Thyroid gland (tissue), 4 donors: ENCODE data around the gene PDE6D. TPM values are rescaled to one million over a fixed set of nuclear protein-coding genes. Genes with fewer than 3 reads are reported as not detected.

Experiments used
- DNase-seq, 2 donors: peaks; one replicate each; pipeline ENCODE4 v3.0.0-alpha.2; 2019
- H3K27ac ChIP-seq, 3 donors: fragments of 200-600 bp; sonication (generic); 1 replicate in 2 of 3; 2 replicates in 1 of 3; pipeline ENCODE4 v1.5.1; 2016 to 2019; ENCODE audit warnings: mild to moderate bottlenecking in 1 of 3, moderate library complexity in 1 of 3
- H3K27me3 ChIP-seq: fragments of 200-600 bp; sonication (generic); one replicate; pipeline ENCODE4 v1.5.1; 2019
- H3K36me3 ChIP-seq, 2 donors: fragments of 200-600 bp; sonication (generic); one replicate each; pipeline ENCODE4 v1.5.1; 2016 to 2019
- H3K4me1 ChIP-seq, 2 donors: fragments of 200-600 bp; sonication (generic); one replicate each; pipeline ENCODE4 v1.5.1; 2017 to 2019
- H3K4me3 ChIP-seq, 3 donors: fragments of 200-600 bp; sonication (generic); replicated peaks in 1 of 3; 1 replicate in 2 of 3; 2 replicates in 1 of 3; pipeline ENCODE4 v1.5.1; 2016; ENCODE audit warnings: mild to moderate bottlenecking in 1 of 3
- H3K9me3 ChIP-seq: fragments of 200-600 bp; sonication (generic); one replicate; pipeline ENCODE4 v1.5.1; 2017
- POLR2A ChIP-seq, 2 donors: fragments of 450-650 bp; IDR thresholded peaks; one replicate each; pipeline ENCODE4 v1.6.1; 2017; ENCODE audit warnings: antibody characterized with exemption in 2 of 2, mild to moderate bottlenecking in 2 of 2, moderate library complexity in 1 of 2
- WGBS, 2 donors: methylation state at CpG; one replicate each; pipeline ENCODE4 v1.1.5; 2017; 5-methylcytosine and 5-hydroxymethylcytosine counted together
- intact Hi-C: fragments of 100-400 bp; cut with DNase I; formaldehyde crosslinking; loops from one replicate; pipeline ENCODE4 v1.15.1; 2023
- total RNA-seq, 4 donors: library from RNA; depleted of rRNA; stranded (reverse); fragments of >200 nt; gene quantifications; one replicate each; pipeline ENCODE4 v1.2.3, GENCODE V29; 2016
- TF ChIP-seq, protein P1 (sequence below), 6 experiments: fragments of 200-600 bp in 3 of 6; fragments of 450-650 bp in 3 of 6; sonication (generic) in 3 of 6; IDR thresholded peaks; one replicate each; pipeline ENCODE4 v1.5.1; 2016 to 2019; ENCODE audit warnings: antibody characterized with exemption in 6 of 6, mild to moderate bottlenecking in 2 of 6, inconsistent platforms in 1 of 6, moderate library complexity in 1 of 6

The PDE6D gene
- total RNA-seq, 4 donors from 2014 or later = 19.8 to 46.1 (median 28.5) TPM

- DNase-seq = peak; percentile 68 to 71
- 88 to 97% methylated on average over 9 of the region's 9 CpGs for WGBS, 2 donors
- Histone ChIP-seq H3K36me3 (peaks cover 12 to 38% of the 10 kb centered on the region in 2 donors), H3K9me3 (no peaks in the 10 kb centered on the region), H3K4me1 (peaks cover 5 to 8% of the 10 kb centered on the region in 2 donors), H3K27me3 (no peaks in the 10 kb centered on the region), H3K4me3 (no peak overlapping the region), H3K27ac (peak overlapping the region in 2 of 3 donors; percentile 24 to 36)
- TF ChIP-seq, protein P1, sequence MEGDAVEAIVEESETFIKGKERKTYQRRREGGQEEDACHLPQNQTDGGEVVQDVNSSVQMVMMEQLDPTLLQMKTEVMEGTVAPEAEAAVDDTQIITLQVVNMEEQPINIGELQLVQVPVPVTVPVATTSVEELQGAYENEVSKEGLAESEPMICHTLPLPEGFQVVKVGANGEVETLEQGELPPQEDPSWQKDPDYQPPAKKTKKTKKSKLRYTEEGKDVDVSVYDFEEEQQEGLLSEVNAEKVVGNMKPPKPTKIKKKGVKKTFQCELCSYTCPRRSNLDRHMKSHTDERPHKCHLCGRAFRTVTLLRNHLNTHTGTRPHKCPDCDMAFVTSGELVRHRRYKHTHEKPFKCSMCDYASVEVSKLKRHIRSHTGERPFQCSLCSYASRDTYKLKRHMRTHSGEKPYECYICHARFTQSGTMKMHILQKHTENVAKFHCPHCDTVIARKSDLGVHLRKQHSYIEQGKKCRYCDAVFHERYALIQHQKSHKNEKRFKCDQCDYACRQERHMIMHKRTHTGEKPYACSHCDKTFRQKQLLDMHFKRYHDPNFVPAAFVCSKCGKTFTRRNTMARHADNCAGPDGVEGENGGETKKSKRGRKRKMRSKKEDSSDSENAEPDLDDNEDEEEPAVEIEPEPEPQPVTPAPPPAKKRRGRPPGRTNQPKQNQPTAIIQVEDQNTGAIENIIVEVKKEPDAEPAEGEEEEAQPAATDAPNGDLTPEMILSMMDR (IDR thresholded peaks at IDR 0.05) = peak in 5 of 6 experiments; percentile 22 to 56 (median 35)
- TF ChIP-seq POLR2A (IDR thresholded peaks at IDR 0.05) = no peak
- intact Hi-C loops = no loop called here
Measured at GRCh38 chr2:231795525-231796327, 14.6 kb upstream of the PDE6D start.

- no peak for TF ChIP-seq POLR2A (IDR thresholded peaks at IDR 0.05)
- TF ChIP-seq, protein P1 (IDR thresholded peaks at IDR 0.05) = no peak
- no peaks in the 10 kb centered on the region for H3K9me3 ChIP-seq
- DNase-seq = no peak
- H3K4me3 ChIP-seq = no peak overlapping the region
- peaks cover 12 to 36% of the 10 kb centered on the region in 2 donors for H3K36me3 ChIP-seq
- no peaks in the 10 kb centered on the region for H3K27me3 ChIP-seq
- peaks cover 5 to 8% of the 10 kb centered on the region in 2 donors for H3K4me1 ChIP-seq
- 92 to 96% methylated on average over 3 of the region's 3 CpGs for whole genome bisulfite sequencing, 2 donors
- intact Hi-C loops = no loop called here
- no peak overlapping the region for H3K27ac ChIP-seq
Measured at GRCh38 chr2:231794383-231794782, 13.3 kb upstream of the PDE6D start.

- Histone ChIP-seq H3K27me3 (no peaks in the 10 kb centered on the region), H3K27ac (no peak overlapping the region), H3K4me3 (no peak overlapping the region), H3K9me3 (no peaks in the 10 kb centered on the region), H3K4me1 (peaks cover 15 to 16% of the 10 kb centered on the region in 2 donors), H3K36me3 (peaks cover 10 to 19% of the 10 kb centered on the region in 2 donors)
- intact Hi-C loops = no loop called here
- DNase-seq = no peak
- TF ChIP-seq POLR2A (IDR thresholded peaks at IDR 0.05) = no peak
- TF ChIP-seq, protein P1 (IDR thresholded peaks at IDR 0.05) = no peak
- WGBS, 2 donors = 77 to 88% methylated on average over 3 of the region's 3 CpGs
Measured at GRCh38 chr2:231791107-231791506, 10.0 kb upstream of the PDE6D start.

DNA sequence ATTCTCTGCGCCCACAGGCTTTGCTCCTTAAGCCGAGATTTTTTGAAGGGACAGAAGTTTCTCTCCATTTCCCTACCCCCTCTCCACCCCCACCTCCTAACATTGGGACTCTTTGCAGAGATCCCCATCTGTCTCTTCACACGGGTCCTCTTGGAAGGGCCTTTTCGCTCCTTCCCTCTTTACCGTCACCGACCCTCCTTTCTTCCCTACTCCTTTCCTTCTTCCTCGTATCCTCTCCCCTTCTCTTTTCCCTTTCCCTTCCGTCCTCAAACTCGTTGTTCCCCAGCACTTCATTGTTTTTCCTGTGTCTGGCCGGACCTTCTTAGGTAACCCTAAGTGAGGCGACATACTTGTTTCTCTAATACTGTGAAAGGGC is 5.8 kb upstream of the PDE6D start:
- WGBS, 2 donors = 9 to 10% methylated on average over 11 of the region's 11 CpGs
- TF ChIP-seq, protein P1 (IDR thresholded peaks at IDR 0.05) = no peak
- no peak for TF ChIP-seq POLR2A (IDR thresholded peaks at IDR 0.05)
- Histone ChIP-seq H3K27ac (peak overlapping the region in 1 of 3 donors; percentile 52), H3K27me3 (no peaks in the 10 kb centered on the region), H3K36me3 (peaks cover 3 to 5% of the 10 kb centered on the region in 2 donors), H3K4me1 (peaks cover 24 to 36% of the 10 kb centered on the region in 2 donors), H3K9me3 (no peaks in the 10 kb centered on the region), H3K4me3 (peak overlapping the region; percentile 75 to 79 (median 77))
- DNase-seq = no peak
- intact Hi-C loops = no loop called here
